WERI-Rb-1 (cell line): ENCODE measurements around the gene EMID1.
A peak's percentile ranks its signal among the peaks of the same experiment; 100 is the strongest.

Source experiments
- DNase-seq: peaks from one replicate; pipeline ENCODE4 v3.0.0-alpha.2; 2020
- H3K27ac ChIP-seq: fragments of 250-450 bp; sonication (Bioruptor Pico); 2 replicates; pipeline ENCODE4 v1.5.1; 2020; ENCODE audit warnings: mild to moderate bottlenecking, moderate library complexity
- H3K27me3 ChIP-seq: fragments of 250-450 bp; sonication (Bioruptor Pico); 2 replicates; pipeline ENCODE4 v1.5.1; 2021; ENCODE audit warnings: mild to moderate bottlenecking, low read depth, moderate library complexity; ENCODE audit not compliant: insufficient read depth, severe bottlenecking
- H3K36me3 ChIP-seq: fragments of 250-450 bp; sonication (Bioruptor Pico); 2 replicates; pipeline ENCODE4 v1.5.1; 2020; ENCODE audit warnings: mild to moderate bottlenecking, moderate library complexity
- H3K4me3 ChIP-seq: 2 replicates; pipeline ENCODE4 v1.5.1; 2011; ENCODE audit warnings: low read depth, mild to moderate bottlenecking, control low read depth, low read length
- H3K9me3 ChIP-seq: fragments of 250-450 bp; sonication (Bioruptor Pico); 2 replicates; pipeline ENCODE4 v1.5.1; 2021; ENCODE audit warnings: mild to moderate bottlenecking, moderate library complexity; ENCODE audit not compliant: severe bottlenecking
- CTCF ChIP-seq: IDR thresholded peaks from 2 replicates; pipeline ENCODE4 v1.5.1; 2011; ENCODE audit warnings: low read depth, mild to moderate bottlenecking, control low read depth, inconsistent platforms, low read length

Gene EMID1

GRCh38 chr22:29187831-29188230 is 17.9 kb upstream of the EMID1 start:
- H3K27ac ChIP-seq, result no peak overlapping the region
- H3K36me3 ChIP-seq, result no peaks in the 10 kb centered on the region
- no peaks in the 10 kb centered on the region for H3K9me3 ChIP-seq
- TF ChIP-seq CTCF, result no peak
- no peak overlapping the region for H3K4me3 ChIP-seq
- no peak for DNase-seq
- no peaks in the 10 kb centered on the region for H3K27me3 ChIP-seq

GRCh38 chr22:29190051-29190450 is 15.6 kb upstream of the EMID1 start:
- TF ChIP-seq CTCF, result no peak
- H3K27me3 ChIP-seq, result no peaks in the 10 kb centered on the region
- H3K4me3 ChIP-seq, result no peak overlapping the region
- no peaks in the 10 kb centered on the region for H3K9me3 ChIP-seq
- no peak overlapping the region for H3K27ac ChIP-seq
- no peak for DNase-seq
- no peaks in the 10 kb centered on the region for H3K36me3 ChIP-seq

- no peak for TF ChIP-seq CTCF
- Histone ChIP-seq H3K27me3 (no peaks in the 10 kb centered on the region), H3K4me3 (no peak overlapping the region), H3K27ac (no peak overlapping the region), H3K9me3 (no peaks in the 10 kb centered on the region), H3K36me3 (no peaks in the 10 kb centered on the region)
- no peak for DNase-seq
These were observed 14.8 kb upstream of the EMID1 start for GRCh38 chr22:29190918-29191317.

GRCh38 chr22:29193021-29193420 is 12.7 kb upstream of the EMID1 start:
- H3K36me3 ChIP-seq, result no peaks in the 10 kb centered on the region
- no peaks in the 10 kb centered on the region for H3K27me3 ChIP-seq
- no peak for DNase-seq
- no peak overlapping the region for H3K27ac ChIP-seq
- TF ChIP-seq CTCF, result no peak
- H3K4me3 ChIP-seq, result no peak overlapping the region
- H3K9me3 ChIP-seq, result no peaks in the 10 kb centered on the region

GRCh38 chr22:29194184-29194583 is 11.5 kb upstream of the EMID1 start:
- Histone ChIP-seq H3K27me3 (no peaks in the 10 kb centered on the region), H3K9me3 (no peaks in the 10 kb centered on the region), H3K36me3 (no peaks in the 10 kb centered on the region), H3K4me3 (no peak overlapping the region), H3K27ac (no peak overlapping the region)
- DNase-seq, result no peak
- 0 out of 2 replicates have a peak, but pooled peaks have one; percentile 18 for TF ChIP-seq CTCF
